Activated T-helper 2 cell treated with anti-CD3 and anti-CD28 coated beads, Interferon-gamma antibody, Interleukin-2, Interleukin-4, amounts not matched to agents 10 μg/mL and 5 μg/mL and 100 μg/mL, durations not matched to agents 14 hours and 24 hours and 36 hours (primary cell): Measurements from ENCODE around the gene ARHGEF7. TPM values are rescaled to one million over a fixed set of nuclear protein-coding genes. Genes with fewer than 3 reads are reported as not detected.
A peak's percentile ranks its signal among the peaks of the same experiment; 100 is the strongest.
"Not testable (repeated sequence)": the region's sequence is repeated elsewhere in the genome, so short reads cannot be mapped to it uniquely, and the experiment has no call there.

Source experiments
- DNase-seq: peaks from one replicate; pipeline ENCODE4 v3.0.0; 2021; ENCODE audit warnings: low spot score
- H3K27ac Mint-ChIP-seq: one replicate; pipeline ENCODE4 v1.8.0; 2021; ENCODE audit warnings: mixed read lengths
- H3K27me3 Mint-ChIP-seq: one replicate; pipeline ENCODE4 v1.8.0; 2021; ENCODE audit warnings: low read depth, mixed read lengths
- H3K36me3 Mint-ChIP-seq: one replicate; pipeline ENCODE4 v1.8.0; 2021; ENCODE audit warnings: low read depth, mixed read lengths
- H3K4me1 Mint-ChIP-seq: one replicate; pipeline ENCODE4 v1.8.0; 2021; ENCODE audit warnings: low read depth, mixed read lengths
- H3K4me3 Mint-ChIP-seq: one replicate; pipeline ENCODE4 v1.8.0; 2021; ENCODE audit warnings: low read depth, mild to moderate bottlenecking, moderate library complexity, mixed read lengths
- H3K9me3 Mint-ChIP-seq: one replicate; pipeline ENCODE4 v1.8.0; 2021; ENCODE audit warnings: mixed read lengths
- intact Hi-C: fragments of 100-400 bp; cut with micrococcal nuclease; formaldehyde crosslinking; loops from one replicate; pipeline ENCODE4 v1.15.1; 2023
- total RNA-seq: library from RNA; stranded (reverse); gene quantifications from 2 replicates; pipeline ENCODE4 v1.2.3, GENCODE V29; 2022

Gene ARHGEF7
- 65.7 and 76.0 TPM in 2 replicates for total RNA-seq

GRCh38 chr13:111115061-111115964 is at the start of gene ARHGEF7:
TSS of gene ARHGEF7 (plus strand) at chr13:111115310. CDS start at chr13:111115527, 217 bp downstream.
- Mint-ChIP-seq H3K4me3 (peak within 1 kb of the TSS; percentile 83), H3K27me3 (peaks cover 83% of the 10 kb centered on the region), H3K27ac (no peak within 1 kb of the TSS), H3K9me3 (no peaks in the 10 kb centered on the region), H3K4me1 (peaks cover 13% of the 10 kb centered on the region), H3K36me3 (no peaks in the 10 kb centered on the region)
- DNase-seq: no peak
- intact Hi-C loops: no loop called here

- Mint-ChIP-seq H3K36me3 (no peaks in the 10 kb centered on the region), H3K4me1 (peaks cover 6% of the 10 kb centered on the region), H3K27ac (no peak overlapping the region), H3K4me3 (no peak overlapping the region), H3K9me3 (peaks cover 2% of the 10 kb centered on the region), H3K27me3 (peaks cover 53% of the 10 kb centered on the region)
- DNase-seq: no peak
- intact Hi-C loops: loop anchor here (5.0 kb wide), 2 partner anchors 47 to 123 kb away; no protein-coding TSS in a partner anchor
These were observed 49.4 kb upstream of the ARHGEF7 start for GRCh38 chr13:111065698-111066097.

DNA sequence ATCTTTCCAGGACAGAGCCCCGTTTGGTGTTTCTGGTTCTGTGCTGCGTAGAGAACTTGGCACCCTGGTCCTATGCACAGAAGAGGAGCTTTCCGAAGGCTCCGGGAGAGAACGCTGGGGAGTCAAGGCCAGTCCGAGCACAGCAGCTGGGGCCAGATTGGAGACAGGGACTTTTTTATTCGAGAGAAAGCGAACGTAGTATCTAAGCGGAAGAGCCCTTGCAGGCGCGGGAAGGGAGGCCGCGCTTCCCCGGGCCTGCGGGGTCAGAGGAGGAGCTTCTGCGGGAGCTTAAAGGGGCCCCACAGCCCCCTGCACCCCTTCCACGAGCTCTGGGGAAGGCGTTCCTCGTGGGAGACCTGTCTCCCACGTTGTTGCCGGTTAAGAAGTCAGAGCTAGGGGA is 48.6 kb upstream of the ARHGEF7 start:
- H3K27ac Mint-ChIP-seq: no peak overlapping the region
- peaks cover 3% of the 10 kb centered on the region for H3K36me3 Mint-ChIP-seq
- H3K27me3 Mint-ChIP-seq: peaks cover 58% of the 10 kb centered on the region
- H3K9me3 Mint-ChIP-seq: peaks cover 9% of the 10 kb centered on the region
- no peak for DNase-seq
- peaks cover 8% of the 10 kb centered on the region for H3K4me1 Mint-ChIP-seq
- H3K4me3 Mint-ChIP-seq: peak overlapping the region; percentile 60
- intact Hi-C loops: loop anchor here (5.0 kb wide), 2 partner anchors 46 to 124 kb away; no protein-coding TSS in a partner anchor

- no peak for DNase-seq
- Mint-ChIP-seq H3K4me1 (peaks cover 8% of the 10 kb centered on the region), H3K9me3 (peaks cover 19% of the 10 kb centered on the region), H3K27ac (no peak overlapping the region), H3K36me3 (peaks cover 3% of the 10 kb centered on the region), H3K27me3 (peaks cover 59% of the 10 kb centered on the region), H3K4me3 (peak overlapping the region; percentile 66)
- intact Hi-C loops: loop anchor here (2.0 to 5.0 kb wide), 3 partner anchors 44 to 155 kb away; no protein-coding TSS in a partner anchor
These were observed 47.1 kb upstream of the ARHGEF7 start for GRCh38 chr13:111068009-111068350.

DNA sequence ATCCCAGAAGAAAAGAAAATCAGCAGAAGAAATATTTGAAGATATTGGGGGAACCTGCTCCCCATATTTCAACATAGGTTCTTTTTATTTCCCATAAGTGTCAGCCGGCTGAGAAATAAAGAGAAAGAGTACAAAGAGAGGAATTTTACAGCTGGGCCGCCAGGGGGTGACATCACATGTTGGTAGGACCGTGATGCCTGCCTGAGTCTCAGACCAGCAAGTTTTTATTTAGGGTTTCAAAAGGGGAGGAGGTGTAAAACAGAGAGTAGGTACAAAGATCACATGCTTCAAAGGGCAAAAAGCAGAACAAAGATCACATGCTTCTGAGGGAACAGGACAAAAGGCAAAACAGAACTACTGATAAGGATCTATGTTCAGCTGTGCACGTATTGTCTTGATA is 44.0 kb upstream of the ARHGEF7 start:
- not testable (repeated sequence) for H3K4me3 Mint-ChIP-seq

DNA sequence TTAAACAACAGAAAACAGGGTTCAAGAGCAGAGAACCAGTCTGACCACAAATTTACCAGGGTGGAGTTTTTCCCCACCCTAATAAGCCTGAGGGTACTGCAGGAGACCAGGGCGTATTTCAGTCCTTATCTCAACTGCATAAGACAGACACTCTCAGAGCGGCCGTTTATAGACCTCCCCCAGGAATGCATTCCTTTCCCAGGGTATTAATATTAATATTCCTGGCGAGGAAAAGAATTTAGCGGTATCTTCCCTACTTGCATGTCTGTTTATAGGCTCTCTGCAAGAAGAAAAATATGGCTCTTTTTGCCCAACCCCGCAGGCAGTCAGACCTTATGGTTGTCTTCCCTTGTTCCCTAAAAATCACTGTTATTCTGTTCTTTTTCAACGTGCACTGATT is 43.6 kb upstream of the ARHGEF7 start:
- DNase-seq, H3K4me3 Mint-ChIP-seq, H3K36me3 Mint-ChIP-seq, H3K4me1 Mint-ChIP-seq, intact Hi-C loops, H3K27ac Mint-ChIP-seq: not testable (repeated sequence)
- Mint-ChIP-seq H3K27me3 (peaks cover 33% of the 10 kb centered on the region), H3K9me3 (peaks cover 38% of the 10 kb centered on the region)

More for the DNA sequence above, 44.0 kb upstream of the ARHGEF7 start:
- Mint-ChIP-seq H3K9me3 (peaks cover 38% of the 10 kb centered on the region), H3K27me3 (peaks cover 37% of the 10 kb centered on the region)
- H3K36me3 Mint-ChIP-seq, H3K4me1 Mint-ChIP-seq, H3K27ac Mint-ChIP-seq, DNase-seq, intact Hi-C loops: not testable (repeated sequence)

DNA sequence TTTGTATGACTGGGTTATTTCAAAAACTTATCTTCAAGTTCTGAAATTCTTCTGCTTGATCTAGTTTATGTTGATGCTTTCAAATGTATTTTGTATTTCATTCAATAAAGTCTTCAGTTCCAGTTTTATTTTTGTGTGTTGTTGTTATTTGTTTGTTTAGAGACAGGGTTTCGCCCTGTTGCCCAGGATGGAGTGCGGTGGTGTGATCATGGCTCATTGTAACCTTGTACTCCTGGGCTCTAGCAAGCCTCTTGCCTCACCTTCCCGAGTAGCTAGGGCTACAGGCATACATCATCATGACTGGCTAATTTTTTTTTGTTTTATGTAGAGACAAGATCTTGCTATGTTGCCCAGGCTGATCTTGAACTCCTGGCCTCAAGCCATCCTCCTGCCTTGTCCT is 40.3 kb upstream of the ARHGEF7 start:
- DNase-seq: no peak
- H3K36me3 Mint-ChIP-seq: peaks cover 3% of the 10 kb centered on the region
- no peak overlapping the region for H3K27ac Mint-ChIP-seq
- H3K9me3 Mint-ChIP-seq: peaks cover 38% of the 10 kb centered on the region
- H3K4me3 Mint-ChIP-seq: no peak overlapping the region
- intact Hi-C loops: no loop called here
- peaks cover 14% of the 10 kb centered on the region for H3K27me3 Mint-ChIP-seq
- H3K4me1 Mint-ChIP-seq: peaks cover 2% of the 10 kb centered on the region

- Mint-ChIP-seq H3K4me1 (no peaks in the 10 kb centered on the region), H3K36me3 (no peaks in the 10 kb centered on the region), H3K9me3 (peaks cover 29% of the 10 kb centered on the region), H3K4me3 (no peak overlapping the region), H3K27ac (no peak overlapping the region), H3K27me3 (peaks cover 5% of the 10 kb centered on the region)
- intact Hi-C loops: no loop called here
- DNase-seq: no peak
These were observed 38.7 kb upstream of the ARHGEF7 start for GRCh38 chr13:111076155-111077013.

- H3K9me3 Mint-ChIP-seq: peaks cover 12% of the 10 kb centered on the region
- H3K36me3 Mint-ChIP-seq: no peaks in the 10 kb centered on the region
- H3K27me3 Mint-ChIP-seq: peaks cover 3% of the 10 kb centered on the region
- intact Hi-C loops: no loop called here
- H3K27ac Mint-ChIP-seq: no peak overlapping the region
- H3K4me3 Mint-ChIP-seq: no peak overlapping the region
- no peak for DNase-seq
- H3K4me1 Mint-ChIP-seq: no peaks in the 10 kb centered on the region
These were observed 35.7 kb upstream of the ARHGEF7 start for GRCh38 chr13:111079375-111079774.

GRCh38 chr13:111080642-111081041 is 34.5 kb upstream of the ARHGEF7 start:
- no peak overlapping the region for H3K27ac Mint-ChIP-seq
- no peaks in the 10 kb centered on the region for H3K36me3 Mint-ChIP-seq
- no peaks in the 10 kb centered on the region for H3K4me1 Mint-ChIP-seq
- DNase-seq: no peak
- intact Hi-C loops: no loop called here
- H3K27me3 Mint-ChIP-seq: peaks cover 3% of the 10 kb centered on the region
- no peak overlapping the region for H3K4me3 Mint-ChIP-seq
- H3K9me3 Mint-ChIP-seq: peaks cover 2% of the 10 kb centered on the region

DNA sequence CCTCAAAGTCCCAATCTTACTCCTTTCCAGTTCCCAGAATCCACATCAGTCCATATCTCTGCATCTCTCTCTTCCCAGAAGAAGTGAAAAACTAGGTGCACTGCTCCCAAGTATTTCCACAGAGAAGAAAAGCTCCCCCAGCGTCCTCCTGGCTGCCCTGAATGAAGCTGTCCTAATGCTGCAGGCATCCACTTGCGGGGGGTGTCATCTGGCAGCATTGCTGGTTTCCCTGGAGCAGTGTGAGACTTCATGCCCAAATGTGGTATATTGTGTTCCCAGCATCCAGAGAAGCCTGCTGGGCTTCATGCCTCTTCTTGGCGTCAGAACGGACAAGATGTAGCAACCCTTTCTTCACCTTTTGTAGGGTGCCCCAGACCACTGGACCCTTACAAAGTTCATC is 32.9 kb upstream of the ARHGEF7 start:
- intact Hi-C loops: no loop called here
- Mint-ChIP-seq H3K27me3 (peaks cover 3% of the 10 kb centered on the region), H3K36me3 (no peaks in the 10 kb centered on the region), H3K4me3 (no peak overlapping the region), H3K27ac (no peak overlapping the region), H3K9me3 (no peaks in the 10 kb centered on the region), H3K4me1 (no peaks in the 10 kb centered on the region)
- no peak for DNase-seq

- DNase-seq, H3K36me3 Mint-ChIP-seq, H3K9me3 Mint-ChIP-seq, H3K27ac Mint-ChIP-seq, H3K4me1 Mint-ChIP-seq, H3K4me3 Mint-ChIP-seq, H3K27me3 Mint-ChIP-seq, intact Hi-C loops: not testable (repeated sequence)
These were observed 32.3 kb upstream of the ARHGEF7 start for GRCh38 chr13:111082769-111083168.

DNA sequence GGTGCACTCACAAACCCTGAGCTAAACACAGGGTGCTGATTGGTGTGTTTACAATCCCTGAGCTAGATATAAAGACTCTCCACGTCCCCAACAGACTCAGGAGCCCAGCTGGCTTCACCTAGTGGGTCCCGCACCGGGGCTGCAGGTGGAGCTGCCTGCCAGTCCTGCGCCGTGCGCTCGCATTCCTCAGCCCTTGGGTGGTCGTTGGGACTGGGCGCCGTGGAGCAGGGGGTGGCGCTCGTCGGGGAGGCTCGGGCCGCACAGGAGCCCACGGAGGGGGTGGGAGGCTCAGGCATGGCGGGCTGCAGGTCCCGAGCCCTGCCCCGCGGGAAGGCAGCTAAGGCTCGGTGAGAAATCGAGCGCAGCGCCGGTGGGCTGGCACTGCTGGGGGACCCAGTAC is 31.4 kb upstream of the ARHGEF7 start:
- H3K4me3 Mint-ChIP-seq, H3K36me3 Mint-ChIP-seq, H3K27ac Mint-ChIP-seq, H3K4me1 Mint-ChIP-seq, DNase-seq, H3K9me3 Mint-ChIP-seq, intact Hi-C loops: not testable (repeated sequence)
- H3K27me3 Mint-ChIP-seq: peaks cover 11% of the 10 kb centered on the region
